NCI-H1092 treated with DMSO at 0.1 percent for 48 hours (cell line): ENCODE data around the gene MCRIP2.

Experiments used
- DNase-seq: peaks from one replicate; lab custom pipeline; 2025; lab: John Stamatoyannopoulos, UW

MCRIP2 gene

DNA sequence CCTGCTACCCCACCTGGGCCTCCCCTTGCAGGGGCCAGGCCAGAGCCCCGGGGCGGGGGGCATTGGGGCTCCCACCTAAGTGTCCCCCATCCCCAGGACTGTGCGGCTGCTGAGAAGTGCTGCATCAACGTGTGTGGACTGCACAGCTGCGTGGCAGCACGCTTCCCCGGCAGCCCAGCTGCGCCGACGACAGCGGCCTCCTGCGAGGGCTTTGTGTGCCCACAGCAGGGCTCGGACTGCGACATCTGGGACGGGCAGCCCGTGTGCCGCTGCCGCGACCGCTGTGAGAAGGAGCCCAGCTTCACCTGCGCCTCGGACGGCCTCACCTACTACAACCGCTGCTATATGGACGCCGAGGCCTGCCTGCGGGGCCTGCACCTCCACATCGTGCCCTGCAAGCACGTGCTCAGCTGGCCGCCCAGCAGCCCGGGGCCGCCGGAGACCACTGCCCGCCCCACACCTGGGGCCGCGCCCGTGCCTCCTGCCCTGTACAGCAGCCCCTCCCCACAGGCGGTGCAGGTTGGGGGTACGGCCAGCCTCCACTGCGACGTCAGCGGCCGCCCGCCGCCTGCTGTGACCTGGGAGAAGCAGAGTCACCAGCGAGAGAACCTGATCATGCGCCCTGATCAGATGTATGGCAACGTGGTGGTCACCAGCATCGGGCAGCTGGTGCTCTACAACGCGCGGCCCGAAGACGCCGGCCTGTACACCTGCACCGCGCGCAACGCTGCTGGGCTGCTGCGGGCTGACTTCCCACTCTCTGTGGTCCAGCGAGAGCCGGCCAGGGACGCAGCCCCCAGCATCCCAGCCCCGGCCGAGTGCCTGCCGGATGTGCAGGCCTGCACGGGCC, 8.9 kb upstream of the MCRIP2 start:
- DNase-seq = no peak

DNA sequence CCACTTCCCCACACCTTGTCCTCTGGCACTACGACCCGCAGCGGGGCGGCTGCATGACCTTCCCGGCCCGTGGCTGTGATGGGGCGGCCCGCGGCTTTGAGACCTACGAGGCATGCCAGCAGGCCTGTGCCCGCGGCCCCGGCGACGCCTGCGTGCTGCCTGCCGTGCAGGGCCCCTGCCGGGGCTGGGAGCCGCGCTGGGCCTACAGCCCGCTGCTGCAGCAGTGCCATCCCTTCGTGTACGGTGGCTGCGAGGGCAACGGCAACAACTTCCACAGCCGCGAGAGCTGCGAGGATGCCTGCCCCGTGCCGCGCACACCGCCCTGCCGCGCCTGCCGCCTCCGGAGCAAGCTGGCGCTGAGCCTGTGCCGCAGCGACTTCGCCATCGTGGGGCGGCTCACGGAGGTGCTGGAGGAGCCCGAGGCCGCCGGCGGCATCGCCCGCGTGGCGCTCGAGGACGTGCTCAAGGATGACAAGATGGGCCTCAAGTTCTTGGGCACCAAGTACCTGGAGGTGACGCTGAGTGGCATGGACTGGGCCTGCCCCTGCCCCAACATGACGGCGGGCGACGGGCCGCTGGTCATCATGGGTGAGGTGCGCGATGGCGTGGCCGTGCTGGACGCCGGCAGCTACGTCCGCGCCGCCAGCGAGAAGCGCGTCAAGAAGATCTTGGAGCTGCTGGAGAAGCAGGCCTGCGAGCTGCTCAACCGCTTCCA, 8.1 kb upstream of the MCRIP2 start:
- no peak for DNase-seq

DNA sequence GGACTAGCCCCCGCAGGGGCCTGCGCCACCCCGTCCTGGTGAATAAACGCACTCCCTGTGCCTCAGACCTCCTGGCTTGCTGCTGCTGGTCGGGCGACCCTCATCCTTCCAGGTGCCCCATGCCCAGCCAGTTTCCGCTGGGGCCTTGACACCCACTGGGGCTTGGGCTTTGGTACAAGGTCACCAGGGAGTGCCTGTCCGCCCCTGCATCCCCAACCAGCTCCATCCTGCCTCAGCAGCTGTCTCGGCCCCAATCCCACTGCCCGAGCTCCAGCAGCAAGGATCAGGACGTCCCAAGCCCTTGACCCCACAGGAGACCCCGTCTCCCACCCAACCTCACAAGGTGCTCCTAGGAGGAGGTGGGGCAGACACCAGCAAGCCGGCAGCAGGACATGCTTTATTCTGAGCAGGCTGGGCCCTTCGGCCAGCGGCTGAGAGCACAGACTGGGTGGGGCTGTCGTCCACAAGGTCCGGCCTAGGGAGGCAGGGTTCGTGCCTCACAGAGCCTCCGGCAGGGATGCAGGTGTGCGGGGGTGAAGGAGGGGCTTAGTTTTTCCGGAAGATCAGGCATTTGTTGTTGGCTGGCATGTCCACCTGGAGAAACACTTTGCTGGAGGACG, 7.5 kb upstream of the MCRIP2 start:
- no peak for DNase-seq

DNA sequence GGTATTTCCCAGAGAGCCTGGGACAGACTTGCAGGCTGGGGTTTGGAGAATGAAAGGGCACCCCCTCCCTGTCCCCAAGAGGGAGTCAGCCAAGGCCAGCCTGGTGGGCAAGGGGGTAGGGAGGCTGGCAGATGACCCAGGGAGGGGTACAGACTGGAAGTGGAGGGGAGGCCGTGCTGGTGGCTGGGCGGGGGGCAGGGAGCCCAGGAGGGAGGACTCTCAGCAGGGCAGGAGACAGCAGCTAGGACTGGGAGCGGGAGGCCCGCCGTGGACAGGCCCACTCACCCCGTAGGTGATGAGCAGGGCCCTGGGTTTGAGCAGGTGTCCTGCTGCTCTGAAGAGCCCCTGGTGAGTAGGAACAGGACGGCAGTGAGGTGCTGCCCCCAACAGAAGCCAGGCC, 6.6 kb upstream of the MCRIP2 start:
- no peak for DNase-seq

DNA sequence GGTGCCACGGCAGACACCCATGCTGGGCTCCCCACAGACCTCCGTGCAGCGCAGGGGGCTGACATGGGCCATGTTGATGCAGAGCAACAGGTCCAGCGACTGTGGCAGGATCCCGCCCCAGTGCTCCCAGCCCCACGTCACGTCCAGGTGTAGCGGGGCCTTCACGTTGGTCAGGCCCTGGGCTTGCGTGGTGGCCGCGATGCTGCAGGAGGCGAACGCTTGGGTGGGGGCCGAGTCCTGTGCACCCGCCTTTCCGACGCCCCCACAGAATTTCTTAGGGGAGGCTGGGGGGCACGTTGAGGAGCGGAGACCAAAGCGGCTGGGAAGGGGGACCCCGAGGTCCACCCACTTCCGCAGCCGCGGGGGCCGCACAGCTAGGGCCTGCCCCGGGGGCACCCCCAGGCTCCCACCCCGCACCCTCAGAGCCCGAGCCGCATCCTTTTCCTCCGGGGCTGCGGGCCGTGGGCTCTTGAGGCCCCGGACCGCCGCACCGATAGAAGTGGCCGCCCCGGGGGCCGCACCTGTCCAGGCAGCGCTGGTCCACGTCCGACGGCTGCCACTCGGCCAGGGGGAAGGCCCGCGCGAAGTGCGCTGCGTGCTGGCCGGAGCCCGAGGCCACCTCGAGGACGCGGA, 5.9 kb upstream of the MCRIP2 start:
- DNase-seq = no peak

DNA sequence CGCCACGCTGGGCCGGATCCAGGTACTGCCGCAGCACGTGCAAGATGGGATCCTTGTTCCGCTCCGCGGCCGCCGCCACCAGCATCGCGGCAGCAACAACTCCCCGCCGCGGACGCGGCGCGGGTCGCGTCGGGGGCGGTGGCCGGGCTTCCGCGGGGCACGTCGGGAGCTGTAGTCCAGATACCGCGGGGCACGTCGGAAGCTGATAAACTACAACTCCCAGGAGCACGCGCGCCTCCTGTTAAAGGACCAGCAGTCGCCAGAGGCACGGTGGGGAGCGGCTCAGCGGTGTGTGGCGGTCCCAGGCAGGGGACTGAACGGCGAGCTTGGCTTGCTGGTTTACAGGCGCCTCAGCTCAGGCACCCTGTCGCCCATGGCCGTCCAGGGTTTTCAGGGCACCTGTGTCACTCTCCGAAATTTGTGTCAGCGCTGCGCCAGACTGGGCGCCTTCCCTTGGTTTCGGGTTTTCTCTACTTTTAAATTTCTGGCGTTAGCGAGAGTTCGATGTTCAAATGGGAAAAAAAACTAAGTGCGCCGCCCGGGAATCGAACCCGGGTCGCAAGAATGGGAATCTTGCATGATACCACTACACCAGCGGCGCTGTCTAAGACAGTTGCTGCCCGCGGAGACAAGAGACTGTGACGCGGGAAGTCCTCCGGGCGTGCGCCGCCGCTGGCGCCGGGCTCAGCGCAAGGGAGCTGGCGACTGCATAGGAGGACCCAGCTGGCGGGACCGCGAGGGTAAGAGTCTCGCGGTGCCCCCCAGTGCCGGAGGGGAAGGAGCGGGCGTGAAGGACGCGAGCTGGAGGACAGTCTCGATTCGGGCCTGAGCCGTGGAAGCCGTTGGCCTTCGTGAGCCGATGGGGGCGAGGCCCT, 5.2 kb upstream of the MCRIP2 start, which contains the start of gene METTL26:
Gene METTL26, minus strand, starts transcription at position 100 of the 875 bp plus-strand sequence. Its CDS starts 15 bp downstream, at position 85.
- DNase-seq = peak; percentile 93

DNA sequence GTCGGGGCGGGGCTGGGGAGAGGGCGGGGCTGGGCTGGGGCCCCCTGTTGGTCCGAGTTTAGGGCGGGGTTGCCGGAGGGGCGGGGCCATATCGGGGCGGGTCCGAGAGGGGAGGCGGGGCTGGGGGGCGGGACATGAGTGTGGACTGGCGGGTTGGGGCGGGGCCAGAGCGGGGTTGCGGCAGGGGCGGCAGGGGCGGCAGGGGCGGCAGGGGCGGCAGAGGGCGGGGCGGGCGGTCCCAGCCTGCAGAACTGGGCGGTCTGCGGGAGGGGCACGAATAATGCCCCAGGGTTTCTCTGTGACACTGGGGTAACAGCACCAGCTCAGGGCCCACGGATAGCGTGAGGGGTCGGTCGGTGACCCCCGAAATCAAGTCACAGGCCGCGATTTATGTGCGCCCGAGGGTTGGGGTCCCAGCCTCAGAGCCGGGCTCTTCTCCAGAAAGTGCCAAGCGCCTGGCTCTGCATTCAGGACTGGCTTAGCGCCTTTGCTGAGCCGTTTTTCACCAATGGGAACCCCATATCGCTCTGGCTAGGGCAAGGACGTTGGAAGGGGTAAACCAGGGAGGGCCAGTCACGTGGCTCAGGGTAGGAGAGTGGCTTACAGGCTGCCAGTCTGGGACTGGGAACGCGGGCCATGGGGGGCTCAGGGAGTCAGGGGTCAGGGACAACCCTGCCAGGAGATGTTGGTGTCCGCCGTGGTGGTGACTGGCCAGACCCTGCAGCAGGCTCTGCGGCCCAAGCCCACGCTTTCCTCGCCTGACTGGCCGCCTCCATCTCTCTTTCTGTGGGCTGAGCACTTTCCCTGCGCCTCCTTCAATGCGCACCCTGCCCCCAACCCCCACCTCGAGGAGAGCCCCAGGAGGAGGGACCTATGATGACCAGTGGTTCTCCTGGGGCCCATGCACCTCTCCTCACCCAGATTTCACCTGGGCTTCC, 4.3 kb upstream of the MCRIP2 start:
- DNase-seq = no peak

DNA sequence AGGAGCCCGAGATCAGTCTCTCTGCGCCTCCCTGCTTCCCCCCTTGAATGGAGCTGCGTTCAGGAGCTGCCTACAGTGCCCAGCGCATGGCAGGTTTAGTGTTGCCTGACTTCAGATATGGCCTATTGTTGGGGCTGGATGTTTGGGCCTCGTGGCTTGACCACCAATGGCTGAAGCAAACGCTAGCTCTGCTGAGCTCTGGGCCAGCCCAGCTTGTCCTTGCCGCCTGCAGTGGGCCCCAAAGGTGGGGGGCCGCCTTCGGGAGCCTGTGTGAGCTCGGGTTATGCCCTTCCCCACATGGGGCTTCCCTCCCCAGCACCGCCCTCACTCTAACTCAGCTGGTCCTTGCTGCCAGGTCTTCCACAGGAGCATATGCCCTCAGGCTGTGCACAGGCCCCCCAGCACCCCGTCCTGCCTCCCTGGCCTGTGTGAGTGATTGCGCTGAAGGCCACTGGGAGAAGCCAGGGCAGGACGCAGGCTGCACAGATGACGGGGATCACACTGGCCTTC, 3.5 kb upstream of the MCRIP2 start:
- DNase-seq = no peak

DNA sequence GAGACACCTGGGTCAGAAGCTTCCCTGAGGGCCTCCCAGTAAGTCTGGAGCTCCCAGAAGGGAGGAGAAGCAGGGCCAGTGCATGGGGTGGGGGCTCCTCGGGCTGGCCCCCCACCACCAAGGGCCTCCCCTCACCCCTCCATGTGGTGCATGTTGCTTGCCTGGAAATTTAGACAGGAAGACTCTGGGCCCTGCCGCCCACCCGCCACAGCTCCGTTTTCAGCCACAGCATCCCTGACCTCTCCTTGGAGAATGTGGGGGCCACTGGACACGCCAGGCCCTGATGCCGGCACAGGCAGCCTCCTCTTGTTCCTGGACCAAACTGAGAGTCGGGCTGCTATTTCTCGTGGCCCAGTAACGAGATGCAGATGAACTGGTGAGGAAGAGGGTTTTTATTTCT, 2.8 kb upstream of the MCRIP2 start:
- no peak for DNase-seq

DNA sequence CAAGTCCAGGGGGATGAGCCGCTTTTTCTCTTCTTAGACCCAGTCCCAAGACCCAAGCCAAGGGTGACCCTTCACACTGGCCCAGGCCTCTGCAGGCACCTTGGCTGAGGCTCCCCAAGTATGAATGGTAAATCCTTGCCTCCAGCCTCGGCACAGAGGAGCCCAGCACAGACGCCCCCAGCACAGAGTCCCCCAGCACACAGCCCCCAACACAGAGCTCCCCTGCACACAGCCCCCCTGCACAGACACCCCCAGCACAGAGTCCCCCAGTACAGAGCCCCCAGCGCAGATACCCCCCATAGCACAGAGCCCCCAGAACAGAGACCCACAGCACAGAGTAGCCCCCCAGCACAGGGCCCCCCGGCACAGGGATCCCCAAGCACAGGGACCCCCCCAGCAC, 1.0 kb upstream of the MCRIP2 start:
- no peak for DNase-seq

DNA sequence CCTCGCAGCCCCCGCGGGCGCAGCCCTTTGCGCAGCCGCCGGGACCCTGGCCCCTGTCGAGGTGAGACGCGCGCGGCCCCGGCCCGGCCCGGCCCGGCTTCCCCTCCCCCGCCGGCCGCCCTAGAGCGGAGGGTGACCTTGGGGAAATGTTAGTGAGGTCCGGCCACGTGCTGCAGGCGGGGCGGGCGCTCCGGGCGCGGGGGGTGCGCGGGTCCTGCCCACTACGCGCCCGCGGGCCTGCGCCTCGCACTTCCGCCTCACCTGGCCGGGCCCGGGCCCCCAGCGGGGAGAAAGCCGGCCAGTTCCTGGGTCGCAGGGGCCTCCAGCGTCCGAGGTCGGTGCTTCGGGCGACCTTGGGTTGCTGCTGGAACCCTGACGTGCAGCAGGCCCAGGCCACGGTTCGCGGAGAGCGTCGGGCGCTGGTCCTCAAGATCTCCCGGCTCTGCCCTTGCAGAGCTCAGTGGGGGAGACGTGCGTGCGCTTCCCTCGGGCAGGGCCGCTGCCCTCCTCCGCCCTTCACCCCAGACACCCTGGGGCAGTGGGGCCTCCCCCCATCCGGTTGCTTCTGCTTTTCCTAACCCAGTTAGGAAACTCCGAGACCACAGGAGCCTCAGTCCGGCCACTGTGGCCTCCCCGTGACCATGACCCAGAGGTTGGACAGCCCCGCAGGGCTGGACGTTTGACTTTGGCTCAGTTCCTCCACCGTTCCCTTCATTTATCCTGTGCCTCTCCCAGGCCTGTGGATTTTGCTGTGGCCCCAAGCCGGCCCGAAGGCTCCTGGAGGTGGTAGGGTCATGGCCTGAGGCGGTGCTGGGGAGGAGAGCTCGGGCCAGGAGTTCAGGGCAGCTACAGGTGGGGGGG, 791 bp downstream of the MCRIP2 start:
- no peak for DNase-seq

DNA sequence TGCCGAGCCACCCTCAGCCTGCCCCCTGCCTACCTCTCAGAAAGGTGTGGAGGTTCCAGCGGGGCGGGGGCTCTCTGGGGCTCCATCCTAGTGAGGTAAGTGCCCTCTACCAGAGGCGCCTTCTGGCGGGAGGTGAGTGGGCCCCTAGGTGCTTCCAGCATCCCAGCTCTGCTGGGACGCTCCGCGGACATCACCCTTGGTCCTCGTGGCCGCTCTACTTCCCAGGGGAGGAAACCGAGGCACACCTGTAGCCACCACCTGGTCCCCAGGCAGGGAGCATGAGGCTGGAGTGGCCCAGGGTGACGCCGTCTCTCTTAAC, 1.4 kb downstream of the MCRIP2 start:
- no peak for DNase-seq

DNA sequence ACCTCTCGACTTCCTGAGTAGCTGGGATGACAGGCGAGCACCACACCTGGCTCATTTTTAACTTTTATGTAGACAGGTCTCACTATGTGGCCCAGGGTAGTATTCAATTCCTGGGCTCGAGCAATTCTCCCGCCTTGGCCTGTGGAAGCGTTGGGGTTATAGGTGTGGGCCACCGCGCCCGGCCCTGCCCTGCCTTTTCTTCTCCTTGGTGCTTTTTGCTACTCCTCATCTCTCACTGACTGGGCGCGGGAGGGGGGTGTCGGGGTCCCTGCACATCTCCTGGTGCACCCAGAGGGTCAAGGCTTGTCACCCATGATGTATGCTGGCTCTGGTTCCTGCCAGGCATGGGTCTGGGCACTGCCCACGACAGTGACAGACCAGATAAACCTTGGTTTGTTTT, 2.9 kb downstream of the MCRIP2 start:
- no peak for DNase-seq

DNA sequence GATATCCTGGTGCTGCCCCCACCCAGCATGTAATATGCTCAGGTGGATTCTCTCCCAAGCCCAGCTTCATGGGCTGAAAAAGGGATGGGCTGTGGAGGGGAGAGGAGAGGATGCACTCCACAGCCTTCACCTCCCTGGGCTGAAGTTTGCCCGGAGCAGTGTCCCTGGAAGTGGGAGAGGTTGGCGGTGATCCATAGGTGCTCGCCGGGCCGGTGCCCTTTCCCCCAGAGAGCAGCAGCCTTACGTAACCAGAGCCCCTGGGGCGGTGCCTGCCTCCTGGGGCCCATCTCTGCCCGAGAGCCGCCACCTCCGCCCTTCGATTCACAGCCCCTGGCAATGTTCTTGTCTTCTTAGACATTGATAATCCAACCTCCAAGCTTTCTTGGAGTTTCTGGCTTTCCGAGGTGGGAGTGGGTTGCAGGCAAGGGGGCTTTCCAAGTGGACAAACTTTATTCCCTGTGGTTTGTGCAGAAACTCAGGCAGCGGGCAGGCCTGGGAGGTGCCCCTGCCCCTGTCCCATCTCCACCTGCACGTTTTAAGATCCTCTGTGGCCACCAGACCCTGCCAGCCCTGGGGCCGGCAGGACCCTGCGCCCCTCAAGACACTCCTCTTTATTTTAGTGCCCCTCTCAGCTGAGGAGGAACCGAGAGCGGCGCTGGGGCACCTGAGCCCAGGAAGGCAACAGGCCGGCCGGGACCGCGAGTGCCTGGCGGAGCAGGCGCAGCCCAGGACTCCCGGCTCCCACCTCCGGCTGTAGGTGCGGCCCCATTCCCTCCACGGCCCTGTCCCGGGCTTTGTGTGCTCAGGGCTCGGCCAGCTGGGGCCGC, 4.4 kb downstream of the MCRIP2 start:
- no peak for DNase-seq

DNA sequence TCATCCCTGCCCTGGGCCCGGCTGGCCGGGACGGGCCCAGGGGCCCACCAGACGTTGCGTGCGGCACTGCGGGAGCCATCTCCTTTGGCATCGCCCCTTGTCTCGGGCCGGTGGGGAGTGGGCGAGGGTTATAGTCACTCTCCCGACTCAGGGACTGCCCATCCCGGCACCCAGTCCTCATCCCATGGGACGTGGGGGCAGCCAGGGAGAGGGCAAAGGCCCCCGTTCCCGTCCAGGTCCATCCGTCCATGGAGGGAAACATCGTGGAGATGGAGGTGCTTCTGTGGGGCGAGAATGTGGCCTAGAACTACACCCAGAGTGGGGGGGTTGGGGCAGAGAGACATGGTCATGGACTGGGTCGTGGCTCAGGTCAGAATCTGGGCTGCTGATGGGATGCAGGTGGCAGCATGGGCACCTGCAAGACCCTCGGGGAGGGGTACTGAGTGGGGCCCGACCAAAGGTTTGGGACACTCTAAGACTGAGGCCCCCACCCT, 5.1 kb downstream of the MCRIP2 start:
- no peak for DNase-seq

DNA sequence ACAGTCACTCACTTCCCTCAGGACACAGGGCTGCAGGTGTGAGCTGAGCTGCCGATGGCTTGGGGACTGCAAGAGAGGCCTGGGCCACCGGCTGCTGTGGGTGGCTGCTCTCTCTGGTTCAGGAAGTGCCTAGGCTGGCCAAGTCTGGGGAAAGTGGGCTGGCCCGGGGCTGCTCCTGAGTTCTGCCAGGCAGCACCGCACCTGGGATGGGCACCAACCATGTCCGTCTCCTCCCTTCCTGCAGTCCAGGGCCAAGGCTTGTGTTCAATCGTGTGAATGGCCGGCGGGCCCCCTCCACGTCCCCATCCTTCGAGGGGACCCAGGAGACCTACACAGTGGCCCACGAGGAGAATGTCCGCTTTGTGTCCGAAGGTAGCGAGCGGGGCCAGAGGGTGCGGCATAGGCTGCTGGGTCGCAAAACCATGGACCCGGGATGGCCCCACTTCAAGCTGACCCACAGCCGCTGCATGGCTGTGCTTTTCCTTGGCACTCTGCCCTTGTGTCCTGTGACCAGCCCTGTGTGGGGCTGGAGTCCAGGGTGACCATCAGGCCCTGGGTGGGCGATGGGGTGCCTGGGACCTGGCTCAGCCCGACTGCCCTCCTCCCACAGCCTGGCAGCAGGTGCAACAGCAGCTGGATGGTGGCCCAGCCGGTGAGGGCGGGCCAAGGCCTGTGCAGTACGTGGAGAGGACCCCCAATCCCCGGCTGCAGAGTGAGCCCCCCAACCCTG, 5.7 kb downstream of the MCRIP2 start:
- no peak for DNase-seq

DNA sequence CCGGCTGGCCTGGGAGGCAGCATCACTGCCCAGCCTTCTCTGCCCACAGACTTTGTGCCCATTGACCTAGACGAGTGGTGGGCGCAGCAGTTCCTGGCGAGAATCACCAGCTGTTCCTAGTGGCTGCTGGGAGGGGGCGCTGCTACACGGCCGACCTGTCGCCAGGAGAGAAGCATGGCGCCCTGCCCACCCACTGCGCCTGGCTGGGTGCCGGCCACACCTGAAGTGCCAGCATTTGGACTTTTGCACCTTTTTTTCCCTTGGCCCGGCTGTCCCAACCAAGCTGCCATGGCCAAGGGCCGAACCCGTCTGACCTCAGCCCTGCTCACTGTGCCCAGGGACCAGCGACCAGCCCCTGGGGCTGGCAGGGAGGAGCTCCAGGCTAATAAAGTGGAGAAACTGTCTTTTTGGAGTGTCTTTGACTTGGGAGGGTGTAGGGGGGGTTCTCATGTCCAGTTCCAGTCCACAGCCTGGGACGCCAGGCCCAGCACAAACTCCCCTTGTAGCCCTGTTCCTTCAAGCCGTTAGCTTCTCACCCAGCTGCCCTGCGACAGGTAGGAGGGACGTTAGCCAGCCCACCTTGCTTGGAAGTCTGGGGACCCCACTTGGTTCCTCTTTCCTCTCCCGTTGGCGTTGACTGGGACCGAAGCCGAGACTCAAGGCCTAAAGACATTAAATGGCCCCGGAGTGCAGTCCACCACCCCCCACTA, 6.6 kb downstream of the MCRIP2 start:
- DNase-seq = peak; percentile 29
